ENCODE measurements around the gene HIVEP3.

The HIVEP3 gene

DNA sequence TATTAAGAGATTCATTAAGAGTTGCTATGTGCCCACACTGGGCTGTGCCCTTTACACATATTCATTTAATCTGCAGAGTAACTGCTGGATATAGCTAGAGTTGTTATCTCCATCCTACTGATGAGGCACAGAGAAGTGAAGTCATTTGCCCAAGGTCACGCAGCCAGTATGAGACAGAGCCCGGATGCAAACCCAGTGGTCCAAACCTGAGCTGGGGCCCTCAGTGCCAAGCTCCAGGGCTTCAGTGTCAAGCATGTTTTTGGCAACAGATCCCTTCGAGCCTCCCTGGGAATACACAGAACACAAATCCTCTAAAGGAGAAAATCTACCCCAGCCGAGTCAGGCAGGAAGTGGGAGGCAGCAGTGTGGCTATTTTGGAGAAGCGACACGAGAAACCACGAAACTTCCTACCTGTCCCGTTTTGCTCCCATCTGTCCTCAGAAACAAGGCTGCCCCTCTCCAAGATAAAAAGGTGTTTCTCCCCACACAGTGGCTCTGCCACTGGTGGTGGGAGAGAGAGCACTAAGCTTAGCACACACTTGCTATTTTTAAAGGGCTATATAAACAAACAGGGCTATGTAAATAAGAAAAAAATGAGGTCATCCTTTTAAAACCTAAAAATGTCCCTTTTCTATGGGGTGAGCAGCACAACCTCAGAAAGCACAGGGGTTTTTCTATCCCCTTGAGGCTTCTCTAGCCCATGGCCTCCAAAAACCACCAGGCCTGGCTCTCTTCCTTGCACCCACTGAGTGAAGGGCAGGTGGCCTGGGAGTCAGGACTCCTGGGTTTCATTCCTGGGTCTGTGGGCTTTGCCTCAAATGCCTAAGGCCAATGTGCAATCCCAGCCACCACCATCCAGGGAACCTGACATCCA, 295.6 kb downstream of the HIVEP3 start:
- DNase-seq: peak; percentile 26

DNA sequence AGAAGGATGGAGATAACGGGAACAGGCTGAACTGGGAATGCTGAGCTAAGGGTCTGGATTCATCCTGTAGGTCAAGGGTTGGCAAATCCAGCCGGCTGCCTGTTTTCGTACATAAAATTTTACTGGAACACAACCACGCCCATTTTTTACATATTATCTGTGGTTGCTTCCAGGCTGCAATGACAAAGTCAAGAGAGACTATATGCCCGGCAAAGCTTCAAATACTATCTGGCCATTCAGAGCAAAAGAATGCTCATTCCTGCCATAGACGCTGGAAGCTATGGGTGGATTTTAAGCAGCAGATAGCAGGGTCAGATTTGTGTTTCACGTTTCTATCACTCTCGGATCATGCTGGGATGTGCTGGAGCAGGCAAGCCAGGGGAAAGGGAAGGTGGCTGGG, 296.3 kb downstream of the HIVEP3 start:
- DNase-seq: peak; percentile 82

DNA sequence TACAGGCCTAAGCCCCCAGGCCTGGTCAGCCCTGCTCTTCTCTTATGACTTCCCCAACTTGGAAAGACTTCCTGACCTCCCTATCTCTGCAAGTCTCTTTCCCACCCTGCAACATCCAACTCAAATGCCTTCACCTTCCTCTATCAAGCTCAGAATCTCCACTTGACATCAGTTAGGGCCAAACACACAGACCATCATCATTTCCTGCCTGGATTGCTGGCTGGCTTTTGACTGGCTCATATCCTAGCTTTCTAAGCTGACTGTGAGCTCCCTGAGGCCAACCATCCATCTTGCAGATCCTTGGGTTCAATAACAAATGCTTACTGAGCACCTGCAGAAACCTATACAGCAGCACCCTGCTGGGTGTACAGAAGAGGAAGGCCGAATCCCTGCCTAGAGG, 296.9 kb downstream of the HIVEP3 start:
- DNase-seq: no peak

DNA sequence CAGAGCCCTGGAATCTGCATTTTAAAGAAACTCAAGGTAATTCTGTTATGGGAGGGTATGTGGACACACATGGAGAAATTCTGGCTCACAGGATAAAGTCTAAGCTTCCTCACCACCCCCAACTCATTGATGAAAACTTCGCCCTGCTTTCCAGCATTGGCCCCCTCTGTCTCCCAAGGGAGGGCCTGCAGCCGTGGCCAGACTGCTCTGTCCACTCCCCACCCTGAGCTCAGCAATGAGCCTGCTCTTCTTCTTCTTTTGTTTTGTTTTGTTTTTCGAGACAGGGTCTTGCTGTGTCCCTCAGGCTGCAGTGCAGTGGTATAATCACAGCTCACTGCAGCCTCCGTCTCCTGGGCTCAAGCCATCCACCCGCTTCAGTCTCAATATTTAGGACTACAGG, 297.5 kb downstream of the HIVEP3 start:
- no peak for DNase-seq

DNA sequence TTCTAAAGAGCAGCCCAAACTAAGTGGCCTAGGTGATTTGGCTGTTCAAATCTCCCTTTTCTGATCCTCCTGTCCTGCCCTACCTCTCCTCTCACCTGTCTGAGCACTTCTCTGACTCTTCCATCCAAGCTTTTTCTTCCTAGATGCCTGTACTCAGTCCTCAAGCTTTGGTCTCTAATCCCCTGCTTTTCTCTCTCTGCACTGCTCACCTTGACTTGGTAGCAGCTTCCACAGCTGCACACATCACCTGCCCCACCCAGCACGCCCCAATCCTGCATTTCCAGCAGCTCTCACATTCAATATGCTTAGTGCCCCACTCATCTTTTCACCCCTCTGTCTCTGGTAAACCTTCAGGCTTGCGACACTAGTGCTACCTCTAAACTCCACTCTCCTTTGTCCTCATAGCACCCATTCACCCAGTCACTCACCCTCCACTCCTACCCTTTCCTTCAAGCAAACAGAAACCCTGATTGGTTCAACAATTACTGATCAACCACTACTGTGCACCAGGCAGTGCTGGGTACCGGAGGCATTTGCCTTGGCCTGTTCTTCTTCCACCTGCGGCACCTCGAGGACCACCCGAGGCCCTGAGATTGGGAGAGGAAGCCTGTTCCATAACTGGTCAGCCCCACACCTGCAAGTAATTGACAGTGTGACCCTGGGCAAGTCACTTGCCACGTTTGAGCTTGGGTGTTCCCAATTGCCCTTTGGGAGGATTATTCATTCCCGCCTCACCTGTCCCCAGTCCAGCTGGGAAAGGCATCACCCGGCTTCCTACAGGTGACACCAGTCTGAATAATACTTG, 298.2 kb downstream of the HIVEP3 start:
- no peak for DNase-seq

DNA sequence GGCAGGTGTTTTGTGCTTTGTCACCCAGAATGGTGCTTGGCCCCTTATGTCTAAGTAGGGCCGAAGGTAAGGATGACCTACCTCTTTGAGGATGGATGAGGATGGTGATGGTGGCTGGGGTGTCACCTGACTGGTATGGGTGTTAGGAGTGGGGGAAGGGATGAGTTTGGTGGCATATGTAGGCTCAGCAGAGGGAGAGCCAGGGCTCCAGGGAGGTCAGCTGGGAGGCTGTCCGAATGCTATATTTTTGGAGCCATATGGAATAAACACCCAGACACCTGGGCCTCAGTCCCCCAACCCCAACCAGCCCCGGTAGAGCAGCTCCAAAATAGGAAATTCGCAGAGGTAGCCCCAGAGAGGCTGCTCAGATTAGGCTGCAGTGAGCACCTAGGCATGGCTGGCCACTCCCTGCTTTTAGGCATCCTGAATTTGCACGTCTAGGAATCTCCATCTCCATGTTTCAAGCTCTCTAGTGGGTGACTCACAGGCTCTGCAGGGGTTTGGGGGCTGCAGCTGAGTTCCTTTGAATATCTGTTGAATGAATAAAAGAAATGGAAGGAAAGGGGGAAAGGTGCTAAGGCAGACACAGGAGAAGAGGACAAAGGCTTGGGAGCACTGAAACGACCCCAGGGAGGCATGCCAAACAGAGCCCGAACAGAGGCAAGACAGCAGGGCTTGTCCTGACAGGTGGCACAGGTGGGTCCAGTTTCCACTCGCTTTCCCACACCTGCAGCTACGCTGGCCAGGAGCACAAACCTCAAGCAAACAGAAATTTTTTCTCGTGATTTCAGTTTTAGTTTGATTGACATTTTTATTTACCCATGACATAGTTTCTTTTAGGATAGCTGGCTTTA, 299.0 kb downstream of the HIVEP3 start:
- peak; percentile 57 for DNase-seq

DNA sequence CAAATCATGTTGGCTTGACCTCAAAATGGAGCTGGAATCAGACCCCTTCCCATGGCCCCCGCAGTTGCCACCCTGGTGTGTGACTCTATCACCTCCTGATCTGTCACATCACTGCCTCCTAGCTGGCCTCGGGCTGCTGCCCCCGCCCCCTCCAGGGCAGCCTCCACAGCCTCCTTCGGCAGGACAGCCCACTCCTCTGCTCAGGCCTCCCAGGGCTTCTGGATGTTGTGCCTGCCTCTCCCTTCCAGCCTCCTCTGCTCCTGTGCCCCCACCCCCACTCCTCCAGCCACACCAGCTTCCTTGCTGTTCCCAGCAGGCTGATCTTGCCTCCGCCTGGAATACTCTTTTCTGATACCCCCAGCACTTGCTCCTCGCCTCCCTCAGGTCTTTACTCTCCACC, 299.9 kb downstream of the HIVEP3 start:
- no peak for DNase-seq

DNA sequence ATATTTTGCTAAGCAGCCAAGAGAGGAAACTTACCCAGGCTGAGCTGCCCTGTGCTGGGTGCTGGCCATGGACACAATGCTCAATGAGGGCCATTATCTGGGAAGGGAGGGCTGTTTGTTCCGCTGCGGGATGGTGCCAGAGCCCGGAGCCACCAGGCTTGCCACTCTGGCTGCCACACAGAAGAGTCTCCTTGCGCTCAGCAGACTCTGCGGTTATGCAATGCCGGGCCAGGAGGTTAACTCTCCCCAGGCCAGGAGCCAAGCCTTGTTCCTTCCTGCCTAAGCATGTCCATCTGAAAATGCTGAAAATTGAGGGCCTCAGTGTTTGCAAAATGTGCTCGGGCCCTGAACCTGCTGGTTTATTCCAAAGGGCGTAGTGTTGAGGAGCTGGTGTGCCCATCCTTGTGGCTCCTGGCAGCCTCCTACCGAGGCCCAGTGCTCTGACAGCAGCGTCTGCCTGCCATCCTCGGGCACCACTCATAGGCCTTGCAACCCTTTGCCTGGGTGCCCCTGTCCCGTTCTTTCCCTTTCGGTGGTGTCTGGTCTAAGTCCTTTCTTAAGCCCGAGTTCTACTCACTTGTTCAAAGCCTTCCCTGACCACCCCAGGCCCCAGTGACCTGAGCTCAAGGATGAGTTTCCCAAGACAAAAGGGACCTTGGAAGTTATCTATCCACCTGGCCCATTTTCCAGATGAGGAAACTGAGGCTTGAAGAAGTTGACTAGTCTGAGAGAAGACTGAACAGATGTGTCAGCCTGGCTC, 300.5 kb downstream of the HIVEP3 start:
- no peak for DNase-seq

DNA sequence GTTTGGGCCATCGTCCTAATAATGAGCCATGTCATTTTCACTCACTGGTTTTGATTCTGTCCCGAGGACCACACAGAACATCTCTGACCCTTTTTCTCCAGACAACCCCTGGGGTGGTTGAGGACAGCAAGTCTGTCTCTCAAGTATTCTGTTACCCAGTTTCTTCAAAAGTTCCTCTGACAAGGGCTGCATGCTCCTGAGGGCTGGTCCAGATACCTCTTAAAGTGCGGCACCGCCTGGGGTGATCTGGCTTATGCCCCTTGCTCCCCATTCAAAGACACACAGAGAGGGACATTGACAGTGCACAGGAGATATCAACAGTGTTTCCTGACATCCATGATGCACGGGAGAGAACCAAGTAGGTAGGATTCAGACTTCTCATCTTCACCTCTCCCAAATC, 301.4 kb downstream of the HIVEP3 start:
- DNase-seq: no peak

DNA sequence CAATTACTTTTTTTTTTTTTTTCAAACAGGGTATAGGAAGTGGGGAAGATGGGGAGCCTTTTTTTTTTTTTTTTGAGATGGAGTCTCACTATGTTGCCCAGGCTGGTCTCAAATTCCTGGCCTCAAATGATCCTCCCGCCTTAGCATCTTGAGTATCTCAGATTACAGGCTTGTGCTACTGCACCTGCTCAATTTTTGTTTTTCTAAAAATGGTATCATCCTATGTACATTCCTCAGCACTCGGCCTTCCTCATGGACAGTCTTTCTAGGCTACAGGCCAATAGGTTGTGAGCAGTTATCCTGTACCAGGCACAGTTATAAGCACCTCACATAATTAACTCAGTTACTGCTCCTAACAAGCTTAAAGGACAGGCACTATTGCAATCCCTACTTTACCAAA, 302.2 kb downstream of the HIVEP3 start:
- DNase-seq: no peak

DNA sequence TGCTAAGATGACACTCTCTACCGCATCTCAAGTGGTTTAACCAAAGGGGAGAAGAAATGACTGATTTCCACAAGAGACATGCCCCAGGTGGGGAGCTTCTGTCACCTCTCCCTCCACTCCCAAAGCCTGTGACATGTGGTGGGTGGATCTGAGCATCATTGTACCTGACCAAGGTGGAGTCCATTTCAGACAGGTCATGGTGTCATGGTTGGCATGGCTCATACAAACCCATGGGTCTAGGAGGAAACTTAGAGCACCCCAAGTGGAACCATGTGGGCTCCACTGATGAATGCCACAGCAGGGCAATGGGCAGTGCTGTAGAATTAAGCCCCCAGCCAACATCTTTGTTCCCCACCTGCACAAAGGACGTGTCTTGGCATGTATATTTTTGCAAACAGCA, 302.7 kb downstream of the HIVEP3 start:
- DNase-seq: no peak

DNA sequence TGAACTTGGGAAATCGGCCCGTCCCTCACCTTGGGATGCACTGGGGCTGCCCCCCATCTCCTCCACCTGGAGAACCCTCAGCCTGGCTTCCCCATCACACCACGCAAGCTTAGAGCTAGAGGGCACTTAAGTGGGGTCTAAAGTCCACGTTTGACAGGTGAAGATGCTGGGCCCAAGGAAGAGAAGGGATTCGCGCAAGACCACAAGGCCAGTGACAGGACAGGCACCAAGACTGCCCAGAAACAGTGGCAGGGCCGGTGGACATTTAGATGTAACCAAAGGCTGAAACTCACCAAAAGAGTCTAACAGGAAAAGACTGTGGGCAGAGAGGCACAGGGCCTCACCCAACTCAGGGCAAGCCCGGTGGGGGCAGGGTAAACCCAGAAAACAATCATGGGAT, 303.4 kb downstream of the HIVEP3 start:
- DNase-seq: no peak

DNA sequence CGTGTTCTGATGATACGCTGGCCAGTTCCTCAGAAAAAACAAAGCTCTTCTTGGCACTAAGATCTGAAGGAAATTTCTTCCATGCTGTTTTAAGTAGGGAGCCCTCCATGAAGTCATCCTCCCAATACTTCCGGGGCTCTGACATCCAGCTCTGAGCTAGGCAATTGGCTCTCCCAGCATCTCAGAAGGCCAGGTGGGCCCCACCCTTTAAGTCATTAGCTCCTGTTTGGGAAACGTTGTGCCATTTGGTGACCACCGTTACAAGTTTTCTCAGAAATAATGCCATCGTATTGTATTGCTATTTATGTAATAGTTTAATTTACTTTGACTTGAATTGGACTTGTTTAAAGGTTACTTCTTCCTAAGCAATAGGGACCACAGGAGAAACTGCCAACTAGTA, 303.9 kb downstream of the HIVEP3 start:
- no peak for DNase-seq

DNA sequence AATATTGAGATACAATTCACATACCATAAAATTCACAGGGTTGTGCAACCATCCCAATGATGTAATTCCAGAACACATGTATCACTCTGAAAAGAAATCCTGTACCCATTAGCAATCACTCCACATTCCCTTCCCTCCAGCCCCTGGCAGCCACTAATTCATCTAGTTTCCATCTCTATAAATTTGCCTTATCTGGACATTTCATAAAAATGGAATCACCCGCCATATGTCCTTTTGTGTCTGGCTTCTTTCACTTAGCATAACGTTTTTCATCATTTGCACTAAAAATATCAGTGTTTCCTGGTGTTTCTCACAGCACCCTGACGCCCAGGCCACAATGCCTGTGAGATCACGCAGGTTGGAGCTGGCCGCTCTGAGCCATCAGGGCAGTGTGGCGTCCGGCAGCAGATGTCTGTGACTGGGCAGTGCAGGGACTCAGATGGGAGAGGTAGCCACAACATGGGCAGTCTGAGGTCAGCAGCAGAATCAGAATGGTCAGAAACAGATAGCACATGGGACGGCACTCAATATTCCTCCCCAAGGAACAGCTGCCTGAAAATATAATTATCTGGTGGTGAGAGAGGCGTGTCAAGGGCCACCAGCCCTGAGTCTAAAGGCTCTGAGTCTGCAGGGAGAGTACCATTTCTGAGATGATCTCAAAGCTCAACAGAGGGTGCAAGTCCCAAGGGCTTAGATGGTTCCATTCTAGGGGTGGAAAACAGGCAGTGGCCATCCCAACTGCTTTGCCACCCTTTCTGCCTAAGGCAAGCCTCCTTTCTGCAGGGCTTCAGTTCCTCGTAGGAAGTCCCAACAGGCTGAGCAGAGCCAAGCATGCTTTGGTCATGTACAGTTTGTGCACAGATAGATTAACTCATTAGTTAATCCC, 304.8 kb downstream of the HIVEP3 start:
- peak; percentile 90 for DNase-seq

DNA sequence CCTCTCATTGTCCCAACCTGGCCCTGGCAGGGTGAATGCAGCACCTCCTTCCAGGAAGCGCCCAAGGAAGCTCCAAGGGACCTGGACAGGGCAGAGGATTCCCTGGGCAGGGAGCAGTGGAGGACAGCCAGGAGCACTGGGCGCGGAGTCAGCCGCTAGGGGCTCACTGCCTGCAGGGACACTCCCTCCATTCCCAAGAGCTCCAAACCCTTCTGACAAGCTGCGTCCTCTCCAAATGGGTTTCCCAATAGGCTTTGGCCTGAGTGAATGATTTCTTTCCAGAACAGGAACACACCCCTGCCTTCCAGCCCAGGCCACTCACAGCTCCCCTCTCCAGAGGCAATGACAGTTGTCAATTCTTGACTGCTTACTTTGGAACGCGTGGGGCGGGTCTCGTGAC, 305.8 kb downstream of the HIVEP3 start:
- no peak for DNase-seq

DNA sequence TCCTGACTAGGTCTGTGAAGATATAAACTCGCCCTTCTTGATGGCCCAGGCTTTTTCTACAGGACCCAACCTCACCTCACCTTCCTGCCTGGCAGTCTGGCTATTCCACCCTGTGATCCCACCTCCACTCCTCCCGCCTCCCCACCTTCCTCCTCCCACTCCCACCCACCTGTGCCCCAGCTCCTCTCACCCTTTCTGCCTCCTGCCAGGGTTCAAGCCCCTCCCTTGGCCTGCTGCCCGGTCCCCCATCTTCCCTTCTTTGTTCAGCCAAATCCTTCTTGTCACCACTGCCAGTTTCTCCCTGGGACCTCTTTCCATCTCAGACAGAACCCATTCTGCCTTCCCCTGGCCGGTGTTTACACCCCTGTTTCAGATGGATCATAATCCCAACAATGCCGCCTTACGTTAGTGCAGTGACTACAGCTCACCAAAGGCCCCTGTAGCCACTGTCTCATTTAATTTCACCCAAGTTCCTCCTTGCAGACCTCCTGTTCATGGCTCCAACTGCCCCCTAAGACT, 306.7 kb downstream of the HIVEP3 start:
- DNase-seq: no peak

DNA sequence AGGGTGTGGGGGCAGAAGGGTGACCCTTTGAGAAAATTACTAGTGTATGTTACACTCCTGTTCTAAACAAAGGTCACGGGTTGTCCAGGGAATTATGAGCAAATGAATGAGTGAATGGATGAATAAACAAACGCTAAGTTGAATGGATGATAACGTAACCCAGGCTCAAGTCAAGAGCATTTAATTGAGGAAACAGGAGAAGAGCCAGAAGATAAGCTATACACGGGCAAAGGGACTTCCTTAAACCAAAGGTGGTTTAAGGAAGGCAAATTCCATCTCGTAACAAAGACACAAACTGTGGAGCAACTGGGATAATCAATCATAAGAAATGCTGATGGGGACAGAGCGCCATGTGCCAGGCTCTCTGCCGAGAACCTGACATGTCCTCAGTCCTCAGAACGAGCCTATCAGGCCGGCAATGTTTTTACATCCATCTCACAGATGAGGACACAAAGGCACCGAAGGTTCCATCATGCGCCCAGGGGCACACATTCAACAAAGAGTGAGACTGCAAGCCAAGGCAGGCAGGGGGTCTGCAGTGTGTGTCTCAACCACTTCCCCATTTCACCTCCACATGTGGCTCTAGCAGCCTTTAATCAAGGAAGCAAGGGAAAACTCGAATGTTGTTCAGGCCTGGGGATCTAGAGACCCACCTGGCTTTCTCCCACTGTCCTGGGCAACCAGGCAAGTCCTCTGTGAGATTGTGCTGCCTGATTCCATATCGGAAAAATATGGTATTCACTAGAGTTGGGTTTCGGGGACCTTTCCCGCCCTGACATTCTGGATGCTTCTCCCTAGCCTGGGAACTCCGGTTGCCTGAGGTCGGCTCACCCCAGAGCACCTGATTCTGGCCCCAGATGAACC, 307.4 kb downstream of the HIVEP3 start:
- DNase-seq: no peak

DNA sequence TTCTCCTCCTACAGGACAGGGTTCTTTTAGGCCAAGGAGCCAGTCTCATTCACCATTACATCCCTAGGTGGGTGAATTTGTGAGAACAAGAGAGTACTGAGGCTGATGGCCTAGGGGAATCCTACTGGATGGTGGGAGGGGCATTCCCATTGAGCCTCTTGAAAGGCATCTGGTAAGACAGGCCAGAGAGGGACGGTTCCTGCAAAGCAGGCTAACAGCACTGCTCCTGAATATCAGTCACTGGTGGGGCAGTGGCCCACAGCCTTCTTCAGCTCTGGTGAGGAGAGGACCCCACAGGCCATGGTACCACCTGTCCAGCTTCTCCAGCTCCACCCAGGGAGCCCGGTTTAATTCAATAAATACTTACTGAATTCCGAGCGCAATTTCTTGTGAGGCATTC, 308.4 kb downstream of the HIVEP3 start:
- DNase-seq: no peak

DNA sequence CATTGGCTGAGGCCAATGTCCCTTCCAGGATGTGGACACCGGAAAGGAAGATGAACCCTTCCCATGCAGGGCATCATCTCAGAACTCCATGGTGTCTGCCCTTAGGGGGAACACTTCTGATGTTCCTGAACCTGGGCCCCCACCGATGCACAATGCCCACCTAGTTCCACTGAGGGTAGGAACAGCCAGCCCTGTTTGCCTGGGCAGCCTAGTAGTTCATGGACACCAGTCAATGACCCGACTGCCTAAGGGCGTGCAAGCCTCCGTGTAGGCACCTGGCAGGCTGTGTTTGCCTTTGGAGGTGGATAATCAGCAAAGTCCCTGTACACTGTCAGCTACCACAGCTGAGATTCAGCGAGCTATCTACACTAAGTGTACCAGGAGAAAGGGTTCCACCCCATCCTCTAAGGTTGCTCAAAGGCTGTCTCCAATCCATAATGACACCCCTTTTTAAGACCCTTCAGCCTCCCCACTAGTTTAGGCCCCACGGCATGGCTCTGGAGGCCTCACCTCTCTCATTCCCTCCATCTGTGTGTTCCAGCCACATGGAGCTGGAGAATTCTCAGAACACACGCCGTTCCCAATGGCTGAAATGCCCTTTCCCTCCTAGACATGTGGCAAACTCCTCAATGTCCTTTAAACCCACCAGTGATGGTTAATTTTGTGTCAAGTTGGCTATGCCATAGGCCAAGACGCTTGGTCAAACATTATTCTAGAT, 309.4 kb downstream of the HIVEP3 start:
- no peak for DNase-seq
